HEK293 (cell line): ENCODE data around the gene ERO1B.

Experiments used
- CTCF ChIA-PET: fragments of 350-600 bp; formaldehyde crosslinking; extraction: SDS; loops from one replicate; lab custom pipeline; 2021; ENCODE audit warnings: antibody characterized with exemption; lab: Yijun Ruan, JAX
- POLR2A ChIA-PET: fragments of 300-600 bp; formaldehyde crosslinking; extraction: SDS; loops from one replicate; lab custom pipeline; 2020; ENCODE audit warnings: antibody characterized with exemption, inconsistent platforms; lab: Yijun Ruan, JAX
- H3K27ac ChIP-seq: fragments of 200-500 bp; sonication (Bioruptor generic); 2 replicates; pipeline ENCODE4 v1.5.1; 2014; ENCODE audit warnings: low read depth, low read length, control low read depth, inconsistent platforms; ENCODE audit errors: extremely low read depth
- H3K36me3 ChIP-seq, 2 experiments: fragments of 200-500 bp in 1 of 2; sonication (Bioruptor generic) in 1 of 2; 1 replicate in 1 of 2; 2 replicates in 1 of 2; pipeline ENCODE4 v1.5.1; 2014 to 2017; ENCODE audit warnings: inconsistent platforms in 2 of 2, low read length in 2 of 2; ENCODE audit not compliant: control insufficient read depth in 2 of 2, insufficient read depth in 1 of 2
- H3K4me1 ChIP-seq: fragments of 200-500 bp; sonication (Bioruptor generic); 2 replicates; pipeline ENCODE4 v1.5.1; 2014; ENCODE audit warnings: mild to moderate bottlenecking, low read length, inconsistent platforms; ENCODE audit not compliant: control insufficient read depth, insufficient read depth
- H3K4me3 ChIP-seq: 2 replicates; pipeline ENCODE4 v1.5.1; 2011; ENCODE audit warnings: low read depth, mild to moderate bottlenecking, control low read depth, low read length, moderate library complexity
- H3K9me3 ChIP-seq: fragments of 200-500 bp; sonication (Bioruptor generic); 2 replicates; pipeline ENCODE4 v1.5.1; 2014; ENCODE audit warnings: low read depth, low read length, inconsistent platforms; ENCODE audit not compliant: control insufficient read depth, insufficient read depth
- HOXC10 ChIP-seq: sonication (generic); formaldehyde crosslinking; IDR thresholded peaks from 2 replicates; pipeline ENCODE4 v1.8.1; 2023; ENCODE audit warnings: mild to moderate bottlenecking, missing genetic modification reagents
- IKZF3 ChIP-seq: fragments of 450-650 bp; IDR thresholded peaks from 2 replicates; pipeline ENCODE4 v1.5.0; 2018; ENCODE audit warnings: missing biosample characterization, mild to moderate bottlenecking, missing genetic modification characterization, moderate library complexity
- INSM2 ChIP-seq: fragments of 450-650 bp; formaldehyde crosslinking; IDR thresholded peaks from 2 replicates; pipeline ENCODE4 v1.5.1; 2016; ENCODE audit warnings: missing biosample characterization, missing genetic modification characterization
- KLF8 ChIP-seq: fragments of 450-650 bp; formaldehyde crosslinking; IDR thresholded peaks from 2 replicates; pipeline ENCODE4 v1.5.1; 2016; ENCODE audit warnings: missing biosample characterization, missing genetic modification characterization
- MZF1 ChIP-seq: fragments of 450-650 bp; formaldehyde crosslinking; IDR thresholded peaks from 2 replicates; pipeline ENCODE4 v1.5.1; 2017; ENCODE audit warnings: missing biosample characterization, missing genetic modification characterization, borderline replicate concordance
- PATZ1 ChIP-seq: fragments of 450-650 bp; formaldehyde crosslinking; IDR thresholded peaks from 2 replicates; pipeline ENCODE4 v1.5.1; 2016; ENCODE audit warnings: missing biosample characterization, missing genetic modification characterization
- PBX3 ChIP-seq: sonication (generic); formaldehyde crosslinking; IDR thresholded peaks from 2 replicates; pipeline ENCODE4 v1.8.1; 2022; ENCODE audit warnings: mild to moderate bottlenecking, moderate library complexity, missing genetic modification reagents
- PRDM1 ChIP-seq: fragments of 450-650 bp; formaldehyde crosslinking; IDR thresholded peaks from 2 replicates; pipeline ENCODE4; 2016; ENCODE audit warnings: missing biosample characterization, missing genetic modification characterization
- SETDB1 ChIP-seq: IDR thresholded peaks from one replicate; pipeline ENCODE4 v1.6.1; 2017; ENCODE audit warnings: mild to moderate bottlenecking, low read length, moderate library complexity, mixed read lengths; ENCODE audit not compliant: insufficient read length
- TCF7L2 ChIP-seq: IDR thresholded peaks from 2 replicates; pipeline ENCODE4 v1.6.1; 2011; ENCODE audit warnings: low read depth, mild to moderate bottlenecking, inconsistent platforms, low read length, moderate library complexity, borderline replicate concordance
- YY1 ChIP-seq: fragments of 450-650 bp; formaldehyde crosslinking; IDR thresholded peaks from 2 replicates; pipeline ENCODE4 v1.5.1; 2018; ENCODE audit warnings: missing biosample characterization, missing genetic modification characterization
- YY2 ChIP-seq: fragments of 450-650 bp; formaldehyde crosslinking; IDR thresholded peaks from 2 replicates; pipeline ENCODE4 v1.5.1; 2016; ENCODE audit warnings: missing biosample characterization, missing genetic modification characterization
- ZBTB17 ChIP-seq: fragments of 450-650 bp; formaldehyde crosslinking; IDR thresholded peaks from 2 replicates; pipeline ENCODE4 v1.5.1; 2016; ENCODE audit warnings: missing biosample characterization, missing genetic modification characterization
- ZBTB20 ChIP-seq: fragments of 450-650 bp; formaldehyde crosslinking; IDR thresholded peaks from 2 replicates; pipeline ENCODE4 v1.5.1; 2016; ENCODE audit warnings: missing biosample characterization, missing genetic modification characterization
- ZBTB21 ChIP-seq: fragments of 450-650 bp; formaldehyde crosslinking; IDR thresholded peaks from 2 replicates; pipeline ENCODE4 v1.5.1; 2017; ENCODE audit warnings: missing biosample characterization, missing genetic modification characterization
- ZBTB7A ChIP-seq: fragments of 450-650 bp; formaldehyde crosslinking; IDR thresholded peaks from 2 replicates; pipeline ENCODE4 v1.5.1; 2016; ENCODE audit warnings: low read depth, missing biosample characterization, missing genetic modification characterization
- ZBTB8A ChIP-seq: fragments of 450-650 bp; formaldehyde crosslinking; IDR thresholded peaks from 2 replicates; pipeline ENCODE4 v1.5.1; 2016; ENCODE audit warnings: missing biosample characterization, missing genetic modification characterization
- ZEB2 ChIP-seq: fragments of 450-650 bp; formaldehyde crosslinking; IDR thresholded peaks from 2 replicates; pipeline ENCODE4 v1.5.1; 2016; ENCODE audit warnings: missing biosample characterization, missing genetic modification characterization
- ZFHX2 ChIP-seq: fragments of 450-650 bp; formaldehyde crosslinking; conservative IDR thresholded peaks from 2 replicates; pipeline ENCODE4 v1.5.1; 2016; ENCODE audit warnings: missing biosample characterization, missing genetic modification characterization
- ZNF10 ChIP-seq: fragments of 450-650 bp; formaldehyde crosslinking; IDR thresholded peaks from 2 replicates; pipeline ENCODE4 v1.5.1; 2017; ENCODE audit warnings: missing biosample characterization, missing genetic modification characterization
- ZNF148 ChIP-seq: fragments of 450-650 bp; formaldehyde crosslinking; IDR thresholded peaks from 2 replicates; pipeline ENCODE4 v1.5.0; 2017; ENCODE audit warnings: missing biosample characterization, missing genetic modification characterization, borderline replicate concordance
- ZNF169 ChIP-seq: fragments of 450-650 bp; formaldehyde crosslinking; IDR thresholded peaks from 2 replicates; pipeline ENCODE4 v1.5.1; 2016; ENCODE audit warnings: missing biosample characterization, missing genetic modification characterization
- ZNF302 ChIP-seq: fragments of 450-650 bp; formaldehyde crosslinking; IDR thresholded peaks from 2 replicates; pipeline ENCODE4 v1.5.1; 2016; ENCODE audit warnings: missing biosample characterization, missing genetic modification characterization, low read depth
- ZNF335 ChIP-seq: fragments of 450-650 bp; formaldehyde crosslinking; conservative IDR thresholded peaks from 2 replicates; pipeline ENCODE4 v1.5.1; 2016; ENCODE audit warnings: missing biosample characterization, missing genetic modification characterization
- ZNF341 ChIP-seq: fragments of 450-650 bp; formaldehyde crosslinking; IDR thresholded peaks from 2 replicates; pipeline ENCODE4; 2016; ENCODE audit warnings: low read depth, missing biosample characterization, missing genetic modification characterization
- ZNF350 ChIP-seq: fragments of 450-650 bp; formaldehyde crosslinking; IDR thresholded peaks from 2 replicates; pipeline ENCODE4 v1.5.0; 2017; ENCODE audit warnings: missing biosample characterization, mild to moderate bottlenecking, missing genetic modification characterization
- ZNF366 ChIP-seq: fragments of 450-650 bp; formaldehyde crosslinking; conservative IDR thresholded peaks from 2 replicates; pipeline ENCODE4 v1.5.1; 2016; ENCODE audit warnings: missing biosample characterization, missing genetic modification characterization
- ZNF404 ChIP-seq: fragments of 450-650 bp; formaldehyde crosslinking; IDR thresholded peaks from 2 replicates; pipeline ENCODE4 v1.5.1; 2017; ENCODE audit warnings: missing biosample characterization, missing genetic modification characterization
- ZNF48 ChIP-seq: fragments of 450-650 bp; formaldehyde crosslinking; IDR thresholded peaks from 2 replicates; pipeline ENCODE4 v1.5.1; 2016; ENCODE audit warnings: missing biosample characterization, missing genetic modification characterization
- ZNF610 ChIP-seq: fragments of 450-650 bp; formaldehyde crosslinking; IDR thresholded peaks from 2 replicates; pipeline ENCODE4 v1.5.1; 2016; ENCODE audit warnings: missing biosample characterization, missing genetic modification characterization, borderline replicate concordance
- ZNF664 ChIP-seq: fragments of 450-650 bp; formaldehyde crosslinking; IDR thresholded peaks from 2 replicates; pipeline ENCODE4 v1.5.1; 2016; ENCODE audit warnings: missing biosample characterization, missing genetic modification characterization
- ZNF785 ChIP-seq: fragments of 450-650 bp; formaldehyde crosslinking; IDR thresholded peaks from 2 replicates; pipeline ENCODE4 v1.5.1; 2016; ENCODE audit warnings: missing biosample characterization, missing genetic modification characterization
- ZSCAN23 ChIP-seq: fragments of 450-650 bp; formaldehyde crosslinking; IDR thresholded peaks from 2 replicates; pipeline ENCODE4 v1.5.1; 2016; ENCODE audit warnings: missing biosample characterization, missing genetic modification characterization

ERO1B gene

GRCh38 chr1:236281198-236281653, 532 bp downstream of the ERO1B start:
- H3K4me1 ChIP-seq: peaks cover 4% of the 10 kb centered on the region
- no peaks in the 10 kb centered on the region; a peak in 1 of 3 replicates for H3K36me3 ChIP-seq
- no peaks in the 10 kb centered on the region for H3K9me3 ChIP-seq
- peak overlapping the region; percentile 96 for H3K4me3 ChIP-seq
- ChIA-PET CTCF (interaction anchor here (0.6 kb wide), 1 partner anchor 313 kb away, joined by 3 read pairs; no protein-coding TSS in a partner anchor), POLR2A (interaction anchor here (0.5 to 1.6 kb wide), 10 partner anchors 10 to 323 kb away, joined by 3 to 5 read pairs (median 3); partner anchors contain the start of genes GPR137B and HEATR1)
- H3K27ac ChIP-seq: peak overlapping the region; percentile 40; the same call in 1 of the 2 replicates
- TF ChIP-seq ZSCAN23 (tag by site-specific recombination) (no peak), ZNF302 (no peak), MZF1 (tag by site-specific recombination) (peak; percentile 23; the same call in 1 of the 2 replicates), ZNF148 (tag by site-specific recombination) (no peak), PBX3 (CRISPR knock-in tag) (no peak), ZNF341 (peak; percentile 79), ZNF48 (tag by site-specific recombination) (no peak), PATZ1 (tag by site-specific recombination) (peak; percentile 93), ZNF366 (tag by site-specific recombination) (peak; percentile 43; the same call in 1 of the 2 replicates), ZNF350 (no peak), KLF8 (tag by site-specific recombination) (0 out of 2 replicates have a peak, but pooled peaks have one; percentile 6), ZNF664 (tag by site-specific recombination) (no peak), ZBTB17 (tag by site-specific recombination) (0 out of 2 replicates have a peak, but pooled peaks have one; percentile 10), TCF7L2 (no peak), ZNF169 (no peak), ZBTB7A (tag by site-specific recombination) (0 out of 2 replicates have a peak, but pooled peaks have one; percentile 12), HOXC10 (CRISPR knock-in tag) (0 out of 2 replicates have a peak, but pooled peaks have one; percentile 76), SETDB1 (no peak), ZBTB20 (tag by site-specific recombination) (peak; percentile 85), ZFHX2 (no peak), ZNF10 (0 out of 2 replicates have a peak, but pooled peaks have one; percentile 31), ZNF785 (no peak), ZNF335 (tag by site-specific recombination) (peak; percentile 72), ZNF610 (no peak), IKZF3 (tag by site-specific recombination) (no peak; the same call in 1 of the 2 replicates), YY1 (tag by site-specific recombination) (peak; percentile 76), ZBTB8A (tag by site-specific recombination) (peak; percentile 24), PRDM1 (tag by site-specific recombination) (0 out of 2 replicates have a peak, but pooled peaks have one; percentile 43), ZNF404 (tag by site-specific recombination) (no peak), ZBTB21 (tag by site-specific recombination) (peak; percentile 34; the same call in 1 of the 2 replicates), YY2 (tag by site-specific recombination) (peak; percentile 36; the same call in 1 of the 2 replicates), ZEB2 (tag by site-specific recombination) (0 out of 2 replicates have a peak, but pooled peaks have one; percentile 25), INSM2 (tag by site-specific recombination) (no peak; the same call in 1 of the 2 replicates)
